ENCODE results near the gene PPFIA2. TPM values are rescaled to one million over a fixed set of nuclear protein-coding genes. Genes with fewer than 3 reads are reported as not detected.

The PPFIA2 gene
- total RNA-seq, 1 experiment from 2014 or later: not detected

GRCh38 chr12:81450920-81451739, 308.0 kb downstream of the PPFIA2 start:
- BruUV-seq (replicated peaks): no TSS peak
- intact Hi-C loops (cut with micrococcal nuclease; ENCODE audit: unreplicated experiment): loop anchor here (1.0 kb wide), 1 partner anchor 176 kb away; no protein-coding TSS in a partner anchor
- Histone ChIP-seq H3F3A (ENCODE audit: insufficient read depth, low read depth) (no peaks in the 10 kb centered on the region), H3K79me2 (ENCODE audit: low read depth) (no peaks in the 10 kb centered on the region), H3K4me3 (no peak overlapping the region), H3K4me1 (replicated peaks; ENCODE audit: insufficient read depth) (no peaks in the 10 kb centered on the region), H3K4me2 (no peak overlapping the region), H2AFZ (no peak overlapping the region), H3K9me2 (ENCODE audit: insufficient read depth) (no peaks in the 10 kb centered on the region), H3K27ac (no peak overlapping the region), H4K20me1 (ENCODE audit: insufficient read depth) (no peaks in the 10 kb centered on the region), H3K27me3 (ENCODE audit: insufficient read depth, low read depth) (no peaks in the 10 kb centered on the region), H3K36me3 (ENCODE audit: low read depth) (no peaks in the 10 kb centered on the region), H3K9me3 (ENCODE audit: insufficient read depth, low read depth) (no peaks in the 10 kb centered on the region)
- DNase-seq: peak; percentile 11 to 39
- TF ChIP-seq CTCF (conservative IDR thresholded peaks at IDR 0.05): peak; percentile 83
- no peak for TF ChIP-seq EZH2 (IDR thresholded peaks at IDR 0.05; ENCODE audit: low read depth)
- CTCF ChIA-PET: interaction anchor here (0.8 kb wide), 1 partner anchor 22 kb away, joined by 3 read pairs; no protein-coding TSS in a partner anchor
- POLR2A ChIA-PET (ENCODE audit: unreplicated experiment): no interaction called here

- H3K79me2 ChIP-seq (ENCODE audit: low read depth): no peaks in the 10 kb centered on the region
- H2AFZ ChIP-seq: no peak overlapping the region; the same call in 1 of the 2 replicates
- no peaks in the 10 kb centered on the region for H3K9me3 ChIP-seq (ENCODE audit: insufficient read depth, low read depth)
- no peak overlapping the region for H3K27ac ChIP-seq
- TF ChIP-seq EZH2 (IDR thresholded peaks at IDR 0.05; ENCODE audit: low read depth) (no peak), CTCF (conservative IDR thresholded peaks at IDR 0.05) (no peak)
- H3F3A ChIP-seq (ENCODE audit: insufficient read depth, low read depth): no peaks in the 10 kb centered on the region
- H3K9me2 ChIP-seq (ENCODE audit: insufficient read depth): no peaks in the 10 kb centered on the region; the same call in 1 of the 2 replicates
- no peaks in the 10 kb centered on the region for H4K20me1 ChIP-seq (ENCODE audit: insufficient read depth)
- H3K36me3 ChIP-seq (ENCODE audit: low read depth): no peaks in the 10 kb centered on the region
- POLR2A ChIA-PET (ENCODE audit: unreplicated experiment): no interaction called here
- no peak overlapping the region for H3K4me2 ChIP-seq
- no peaks in the 10 kb centered on the region for H3K4me1 ChIP-seq (replicated peaks; ENCODE audit: insufficient read depth)
- intact Hi-C loops (cut with micrococcal nuclease; ENCODE audit: unreplicated experiment): no loop called here
- no peaks in the 10 kb centered on the region for H3K27me3 ChIP-seq (ENCODE audit: insufficient read depth, low read depth)
- CTCF ChIA-PET: no interaction called here
- DNase-seq: no peak
- no peak overlapping the region for H3K4me3 ChIP-seq
- no TSS peak for BruUV-seq (replicated peaks)
Observed at GRCh38 chr12:81441629-81442028, 317.5 kb downstream of the PPFIA2 start.

DNA sequence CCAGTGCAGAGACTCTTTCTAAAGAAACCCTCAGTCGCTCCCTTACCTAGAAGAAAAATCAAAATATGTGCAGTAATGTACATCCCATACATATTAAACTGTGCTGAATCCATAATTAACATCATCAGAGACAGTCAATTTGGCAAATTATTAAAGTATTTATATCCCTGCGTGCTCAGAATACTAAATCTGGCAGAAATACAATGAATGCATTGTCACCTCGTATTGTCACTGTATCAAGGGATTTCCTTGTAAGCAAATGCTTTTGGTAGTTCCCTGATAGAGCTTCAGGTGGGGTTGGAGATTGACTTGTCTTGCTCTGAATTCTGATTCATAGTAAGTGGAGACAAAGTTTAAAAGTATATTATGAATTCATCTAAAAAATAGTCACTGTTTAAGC, 319.1 kb downstream of the PPFIA2 start:
- no peak for DNase-seq
- Histone ChIP-seq H3K79me2 (ENCODE audit: low read depth) (no peaks in the 10 kb centered on the region), H3K9me3 (ENCODE audit: insufficient read depth, low read depth) (no peaks in the 10 kb centered on the region), H3K4me2 (no peak overlapping the region), H3F3A (ENCODE audit: insufficient read depth, low read depth) (no peaks in the 10 kb centered on the region), H4K20me1 (ENCODE audit: insufficient read depth) (no peaks in the 10 kb centered on the region), H3K9me2 (ENCODE audit: insufficient read depth) (no peaks in the 10 kb centered on the region; the same call in 1 of the 2 replicates), H3K36me3 (ENCODE audit: low read depth) (no peaks in the 10 kb centered on the region), H3K27ac (no peak overlapping the region), H3K4me1 (replicated peaks; ENCODE audit: insufficient read depth) (no peaks in the 10 kb centered on the region), H3K27me3 (ENCODE audit: insufficient read depth, low read depth) (no peaks in the 10 kb centered on the region), H3K4me3 (no peak overlapping the region), H2AFZ (peak overlapping the region; percentile 68)
- ChIA-PET CTCF (no interaction called here), POLR2A (ENCODE audit: unreplicated experiment) (no interaction called here)
- TF ChIP-seq CTCF (conservative IDR thresholded peaks at IDR 0.05) (no peak), EZH2 (IDR thresholded peaks at IDR 0.05; ENCODE audit: low read depth) (no peak)
- intact Hi-C loops (cut with micrococcal nuclease; ENCODE audit: unreplicated experiment): no loop called here
- no TSS peak for BruUV-seq (replicated peaks)

All from PC-9 (cell line).